Measurements from ENCODE around the gene NXN.

DNA sequence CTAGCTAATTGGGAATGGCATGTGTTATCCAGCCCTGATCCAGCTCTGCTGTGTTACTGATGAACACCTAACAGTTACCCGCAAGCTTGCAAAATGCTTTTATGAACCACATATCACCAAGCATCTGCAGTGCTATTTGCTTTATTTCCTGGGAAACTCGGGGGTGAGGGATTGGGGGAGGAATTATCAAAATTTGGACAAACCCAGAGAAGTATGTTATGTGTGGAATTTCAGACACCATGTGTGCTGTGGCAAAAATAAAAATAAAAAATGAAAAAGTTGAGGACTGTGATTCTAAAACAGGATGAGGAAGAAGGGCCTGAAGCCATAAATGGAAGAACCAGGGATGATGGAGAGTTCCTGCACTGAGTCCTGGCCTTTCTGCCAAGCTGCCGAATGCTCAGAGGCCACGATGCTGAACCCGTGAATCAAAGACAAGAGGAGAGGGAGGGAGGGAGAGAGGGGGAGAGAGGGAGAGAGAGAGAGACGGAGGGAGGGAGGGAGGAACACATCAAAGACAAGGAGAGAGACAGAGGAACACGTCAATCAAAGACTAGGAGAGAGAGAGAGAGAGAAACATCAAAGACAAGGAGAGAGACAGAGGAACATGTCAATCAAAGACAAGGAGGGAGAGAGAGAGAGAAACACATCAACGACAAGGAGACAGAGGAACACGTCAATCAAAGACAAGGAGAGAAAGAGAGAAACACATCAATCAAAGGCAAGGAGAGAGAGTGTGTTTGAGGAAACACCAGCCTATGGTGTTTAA, 107.6 kb downstream of the NXN start:
- no peak for TF ChIP-seq EZH2 (IDR thresholded peaks at IDR 0.05; ENCODE audit: insufficient read depth, poor library complexity, severe bottlenecking)
- no peak for TF ChIP-seq EZH2phosphoT487 (IDR thresholded peaks at IDR 0.05; ENCODE audit: insufficient read depth, low read depth)

Data from GM23248 (cell line).